GM18505 (cell line): ENCODE results near the gene FHL3.
A peak's percentile ranks its signal among the peaks of the same experiment; 100 is the strongest.

Experiments used
- ATAC-seq: cut with Tn5 transposase; IDR thresholded peaks from one replicate; pipeline ENCODE4 v1.9.1; 2021; ENCODE audit not compliant: unreplicated experiment
- POLR2A ChIP-seq: IDR thresholded peaks from 4 replicates; pipeline ENCODE4 v1.6.1; 2011; ENCODE audit warnings: borderline replicate concordance; ENCODE audit not compliant: insufficient read depth, insufficient read length; ENCODE audit errors: extremely low read depth

Gene FHL3

GRCh38 chr1:38012363-38013226 is 7.3 kb upstream of the FHL3 start, which contains the start of gene UTP11:
Gene UTP11, plus strand, starts transcription at chr1:38012734. Its CDS starts 69 bp downstream, at chr1:38012803.
- peak; percentile 86 for TF ChIP-seq POLR2A
- ATAC-seq: peak; percentile 85

- no peak for ATAC-seq
- no peak for TF ChIP-seq POLR2A
Observed at GRCh38 chr1:38009841-38010180, 4.5 kb upstream of the FHL3 start.

DNA sequence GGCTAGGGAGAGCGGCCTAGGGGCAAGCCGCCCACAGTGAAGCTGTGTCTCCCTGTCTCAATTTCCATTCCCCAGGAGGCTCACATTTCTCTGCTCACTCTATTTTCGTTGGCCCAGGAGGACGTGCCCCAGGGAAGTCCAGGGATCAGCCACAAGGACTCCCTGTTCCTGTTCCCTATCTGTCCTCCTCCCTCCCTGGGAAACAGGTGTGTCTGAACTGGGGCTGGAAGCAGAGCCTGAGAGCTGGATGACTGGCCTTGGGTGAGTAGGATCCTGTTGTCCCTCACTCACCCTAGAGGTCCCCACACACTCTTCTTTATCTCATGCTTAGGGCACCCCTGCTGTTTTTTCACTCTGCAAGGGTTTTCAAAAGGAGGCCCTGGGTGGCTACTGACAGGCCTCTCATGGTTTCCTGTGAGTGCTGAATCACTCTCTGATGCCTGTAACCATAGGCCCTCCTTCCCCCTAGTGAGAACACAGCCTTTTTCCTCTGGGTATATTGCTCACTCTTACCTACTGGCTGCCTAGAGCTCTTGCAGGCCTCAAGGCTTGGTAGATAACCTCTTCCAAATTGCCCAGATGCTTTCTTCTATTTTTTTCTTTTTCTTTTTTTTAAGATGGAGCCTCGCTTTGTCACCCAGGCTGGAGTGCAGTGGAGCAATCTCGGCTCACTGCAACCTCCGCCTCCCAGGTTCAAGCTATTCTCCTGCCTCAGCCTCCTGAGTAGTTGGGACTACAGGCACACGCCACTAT is 4.0 kb upstream of the FHL3 start:
- TF ChIP-seq POLR2A: no peak
- ATAC-seq: no peak

- TF ChIP-seq POLR2A: no peak
- no peak for ATAC-seq
Observed at GRCh38 chr1:38006008-38006828, 904 bp upstream of the FHL3 start.

GRCh38 chr1:38004284-38005108 is 818 bp downstream of the FHL3 start:
- no peak for ATAC-seq
- no peak for TF ChIP-seq POLR2A

DNA sequence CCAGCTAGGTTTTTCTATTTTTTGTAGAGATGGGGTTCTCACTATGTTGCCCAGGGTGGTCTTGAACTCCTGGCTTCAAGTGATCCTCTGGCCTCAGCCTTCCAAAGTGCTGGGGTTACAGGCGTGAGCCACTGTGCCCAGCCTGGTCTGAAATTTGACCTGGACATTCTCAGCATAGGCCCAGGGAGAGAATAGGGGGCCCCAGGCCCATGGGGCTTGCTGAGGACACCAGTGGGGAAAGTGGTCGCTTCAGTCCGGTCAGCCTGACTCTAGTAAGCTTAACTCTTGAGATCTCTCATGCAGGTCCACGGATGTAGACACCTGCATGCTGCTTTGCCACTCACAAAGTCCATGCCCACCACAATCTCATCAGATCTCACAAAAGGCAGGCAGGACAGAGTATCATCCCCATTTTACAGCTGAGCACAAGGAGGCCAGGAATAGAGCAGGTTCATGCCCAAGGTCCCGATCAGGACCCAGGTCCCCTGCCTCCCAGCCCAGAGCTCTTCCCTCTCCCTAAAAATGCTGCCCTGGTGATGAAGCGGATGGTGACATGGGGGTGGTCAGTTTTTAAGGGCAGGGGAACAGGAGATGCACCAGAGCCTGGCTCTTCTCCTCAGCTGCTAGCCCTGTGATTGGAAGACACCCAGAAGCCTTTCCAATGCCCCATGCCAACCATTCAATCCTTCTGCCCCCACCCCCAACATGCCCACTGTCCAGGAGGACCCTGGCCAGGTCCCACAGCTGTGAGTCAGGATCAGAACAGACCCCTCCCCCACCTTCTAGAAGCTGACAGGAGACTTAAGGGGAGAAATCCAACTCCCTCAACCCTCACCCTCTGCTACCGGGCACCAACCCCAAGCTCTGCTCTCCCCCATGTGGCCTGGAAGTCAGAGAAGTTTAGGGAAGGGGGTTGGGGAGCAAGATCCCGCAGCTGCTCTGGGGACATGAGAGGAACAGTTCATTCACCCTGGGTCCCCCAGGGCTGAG is 1.8 kb downstream of the FHL3 start:
- no peak for ATAC-seq
- no peak for TF ChIP-seq POLR2A

GRCh38 chr1:38000529-38001455 is 4.5 kb downstream of the FHL3 start:
- ATAC-seq: no peak
- no peak for TF ChIP-seq POLR2A

DNA sequence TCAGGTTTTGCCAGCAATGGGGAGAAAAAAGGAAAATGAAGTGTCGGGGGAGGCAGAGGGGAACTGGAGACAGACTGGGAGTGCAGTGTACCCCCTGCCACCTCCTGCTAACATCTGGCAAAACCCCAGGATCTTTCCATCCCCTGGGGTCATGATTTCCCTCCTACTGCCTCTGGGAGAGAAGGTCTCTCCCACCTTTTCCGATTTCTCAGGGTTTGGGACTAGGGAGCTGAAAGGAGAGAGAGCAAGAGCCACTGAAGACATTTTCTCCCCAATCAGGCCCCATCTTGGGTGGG is 5.1 kb downstream of the FHL3 start:
- no peak for ATAC-seq
- no peak for TF ChIP-seq POLR2A

- ATAC-seq: no peak
- no peak for TF ChIP-seq POLR2A
Observed at GRCh38 chr1:37999430-38000232, 5.7 kb downstream of the FHL3 start.

GRCh38 chr1:37998913-37999429 is 6.3 kb downstream of the FHL3 start:
- no peak for TF ChIP-seq POLR2A
- no peak for ATAC-seq
